IPS DF 4.7 (cell line): Measurements from ENCODE around the gene APBB2.

Source experiments
- DNase-seq: peaks from one replicate; pipeline ENCODE4 v3.0.0-alpha.2; 2013; ENCODE audit warnings: low spot score; ENCODE audit errors: extremely low read depth

The APBB2 gene

DNA sequence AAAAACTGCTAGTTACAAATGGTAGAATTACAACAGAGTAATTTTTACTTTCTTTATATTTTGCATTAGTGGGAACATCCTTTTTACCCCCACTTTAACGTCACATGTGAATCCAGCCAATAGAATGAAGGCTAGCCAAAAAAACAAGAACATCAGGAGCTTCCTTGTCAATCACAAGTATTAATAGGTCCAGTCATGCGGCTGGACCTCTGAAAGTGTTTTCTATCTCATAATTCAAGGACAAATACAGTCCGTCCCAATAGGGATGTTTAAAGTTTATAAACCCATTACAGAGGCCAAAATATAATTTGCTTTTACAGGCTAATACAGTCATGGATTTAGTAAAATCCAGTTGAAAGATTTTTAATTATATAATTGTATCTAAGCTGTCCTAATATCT, 110.7 kb downstream of the APBB2 start:
- no peak for DNase-seq

DNA sequence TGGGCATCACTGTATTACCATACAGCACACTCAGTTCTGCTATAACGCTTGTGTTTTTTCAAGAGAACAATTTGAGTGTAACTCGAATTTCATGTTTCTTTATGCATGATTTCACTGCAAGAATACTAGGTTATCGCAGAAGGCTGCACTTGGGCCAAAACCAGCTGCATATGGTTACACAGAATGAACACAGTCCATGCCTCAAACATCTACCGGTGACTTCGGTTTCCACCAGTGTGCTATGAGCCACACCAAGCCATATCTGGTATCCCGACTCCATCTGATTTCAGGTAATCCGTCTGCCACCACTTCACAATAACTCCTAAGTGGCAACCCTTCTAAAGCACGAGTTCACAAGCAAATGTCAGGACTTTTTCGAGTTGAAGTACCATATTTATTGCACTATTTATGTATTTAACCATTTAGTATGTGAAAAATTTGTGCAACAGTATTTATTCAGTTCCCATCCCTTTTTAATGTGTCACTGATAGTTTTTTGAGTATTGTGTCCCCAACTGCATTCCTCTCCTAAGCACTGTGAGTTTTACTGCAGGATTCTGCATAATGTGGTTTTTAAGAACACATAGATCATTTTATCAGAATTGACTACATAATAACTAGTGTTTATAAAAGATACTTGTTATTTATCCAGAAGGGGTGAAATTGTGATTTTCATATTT, 111.8 kb downstream of the APBB2 start:
- no peak for DNase-seq

DNA sequence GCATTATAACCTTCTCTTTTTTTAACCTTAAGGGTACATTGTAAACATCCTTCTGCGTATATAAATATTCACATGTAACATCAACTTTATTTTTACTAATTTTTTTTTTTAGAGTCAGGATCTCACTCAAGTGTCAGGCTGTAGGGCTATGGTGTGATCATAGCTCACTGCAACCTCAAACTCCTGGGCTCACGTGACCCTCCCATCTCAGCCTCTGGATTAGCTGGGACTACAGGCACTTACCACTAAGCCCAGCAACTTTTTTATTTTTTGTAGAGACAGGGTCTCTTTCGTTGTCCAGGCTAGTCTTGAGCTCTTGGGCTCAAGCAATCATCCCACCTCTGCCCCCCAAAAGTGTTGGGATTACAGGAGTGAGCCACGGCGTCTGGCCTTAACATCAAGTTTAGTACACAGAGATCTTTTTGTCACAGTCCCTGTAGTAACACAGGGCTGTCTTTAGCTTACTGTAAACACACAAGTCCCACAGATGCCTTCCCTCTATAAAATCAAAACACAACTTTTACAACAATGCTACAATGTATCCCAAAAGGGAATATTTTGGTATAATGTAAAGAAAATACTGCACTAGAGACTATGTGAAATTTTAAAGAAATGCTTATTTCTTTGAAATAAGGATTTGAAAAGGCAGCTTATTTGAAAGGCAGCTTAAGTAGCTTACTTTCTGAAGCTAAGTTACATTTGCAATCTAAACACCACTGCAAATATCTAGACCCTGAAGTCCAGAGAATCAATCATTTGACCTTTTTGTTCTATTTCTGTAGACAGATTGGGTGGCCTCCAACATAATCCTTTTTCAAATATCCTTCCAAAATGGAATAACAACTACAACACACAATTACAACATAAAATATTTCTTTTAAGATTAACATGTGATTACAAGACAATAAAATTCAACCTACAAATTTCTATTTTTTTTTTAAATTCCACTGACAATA, 116.0 kb downstream of the APBB2 start:
- DNase-seq = no peak

DNA sequence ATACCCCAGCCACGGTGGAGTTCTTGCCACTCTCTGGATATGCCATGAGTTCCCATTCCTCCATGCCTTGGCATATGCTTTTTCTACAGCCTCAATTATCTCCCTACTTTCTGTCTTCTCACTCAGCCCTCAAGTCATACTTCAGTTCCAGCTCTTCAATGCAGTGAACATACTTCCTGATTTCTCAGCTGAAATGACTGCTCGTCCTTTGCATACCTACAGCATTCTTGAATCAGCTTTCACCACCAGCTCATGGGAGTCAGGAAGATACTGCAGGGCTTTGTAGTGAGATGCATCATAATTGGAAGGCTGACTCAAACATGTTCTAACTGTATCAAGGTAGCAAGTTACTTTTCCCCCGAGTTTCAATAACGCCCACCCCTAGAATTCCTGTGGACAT, 118.4 kb downstream of the APBB2 start:
- DNase-seq = no peak

- no peak for DNase-seq
These were observed 119.0 kb downstream of the APBB2 start for GRCh38 chr4:41095192-41095872.

GRCh38 chr4:41092128-41092527, 122.2 kb downstream of the APBB2 start:
- DNase-seq = no peak

DNA sequence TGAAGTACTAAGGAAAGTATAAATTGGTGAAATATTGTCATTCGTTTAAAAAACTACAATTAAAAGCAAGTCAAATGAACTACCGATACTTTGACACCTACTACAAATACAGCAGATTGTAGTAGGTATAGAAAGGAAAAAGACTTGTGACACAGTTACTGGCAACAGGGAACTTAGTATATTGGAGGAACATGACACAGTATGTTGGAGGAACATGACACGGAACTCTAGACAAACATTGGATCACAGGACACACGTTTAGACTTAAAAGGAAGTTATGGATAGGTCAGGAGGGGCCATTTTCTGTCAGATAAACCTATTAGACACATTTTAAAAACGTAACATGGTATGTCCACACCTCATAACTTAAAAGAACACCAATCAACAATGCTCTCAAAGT, 132.5 kb downstream of the APBB2 start:
- no peak for DNase-seq

- no peak for DNase-seq
These were observed 133.4 kb downstream of the APBB2 start for GRCh38 chr4:41080976-41081375.

DNA sequence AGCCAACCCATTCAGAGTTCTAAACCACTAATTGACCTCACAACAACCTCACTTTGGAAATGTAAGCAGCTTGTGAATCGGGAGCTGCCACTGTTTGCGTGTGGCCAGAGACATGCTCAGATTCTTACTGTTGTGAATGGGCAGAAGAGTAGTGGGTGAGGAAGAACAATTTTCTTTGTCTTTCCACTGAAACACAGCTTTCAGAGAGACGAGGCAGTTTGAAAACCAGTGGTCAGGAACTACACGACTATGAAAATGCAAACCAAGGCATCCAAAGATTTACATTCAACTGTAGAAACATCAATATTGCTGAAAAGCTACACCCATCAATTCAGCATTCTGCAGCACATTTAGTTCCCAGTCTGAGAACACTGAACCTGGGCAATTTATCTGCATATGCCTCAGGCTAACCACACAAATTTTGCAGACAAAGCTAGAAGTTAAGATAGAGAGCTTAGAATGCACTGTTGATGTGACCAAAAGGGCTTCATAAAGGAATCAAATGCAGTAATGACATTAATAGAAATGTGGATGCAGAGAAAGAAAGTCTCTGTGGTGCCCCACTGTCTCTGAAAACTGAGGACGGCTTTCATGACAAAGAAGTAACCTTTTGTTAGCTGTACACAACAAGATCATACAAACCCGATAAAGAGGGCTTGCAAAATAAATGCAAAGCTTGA, 134.3 kb downstream of the APBB2 start:
- no peak for DNase-seq

DNA sequence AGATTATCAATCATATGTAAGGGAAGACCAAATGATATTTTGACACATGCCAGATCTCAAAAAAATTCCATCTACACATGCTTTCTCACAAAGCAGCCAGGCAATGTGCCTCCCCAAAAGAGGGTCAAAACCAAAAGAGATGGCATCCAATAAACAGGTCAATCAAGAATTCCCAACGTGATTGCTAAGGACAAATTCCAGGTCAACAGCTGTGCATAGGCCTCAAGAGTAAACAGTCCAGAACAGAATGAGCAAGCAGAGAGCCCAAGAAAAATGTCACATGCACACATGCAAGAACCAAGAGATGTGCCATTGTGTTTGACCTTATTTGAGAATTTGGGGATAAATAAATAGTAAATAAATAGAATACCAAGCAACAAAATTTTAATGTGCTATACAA, 136.7 kb downstream of the APBB2 start:
- no peak for DNase-seq

DNA sequence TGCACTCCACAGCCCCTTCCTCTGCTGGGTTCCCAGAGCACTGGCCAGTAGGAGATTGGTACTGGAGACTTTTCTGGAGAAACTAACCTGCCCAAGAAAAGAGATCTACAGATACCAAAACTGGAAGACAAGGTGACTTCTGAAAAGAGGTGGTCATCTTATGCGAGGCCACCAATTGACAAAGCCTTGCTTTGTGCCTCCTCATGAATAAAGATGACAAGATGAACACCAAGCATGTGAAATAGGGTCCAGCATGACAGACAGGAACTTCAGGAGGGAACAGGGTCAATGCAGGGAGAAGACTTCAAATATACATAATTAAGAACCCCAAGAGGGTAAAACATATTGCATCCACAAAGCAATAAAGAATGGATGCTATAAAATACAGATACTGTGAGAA, 137.9 kb downstream of the APBB2 start:
- DNase-seq = no peak

DNA sequence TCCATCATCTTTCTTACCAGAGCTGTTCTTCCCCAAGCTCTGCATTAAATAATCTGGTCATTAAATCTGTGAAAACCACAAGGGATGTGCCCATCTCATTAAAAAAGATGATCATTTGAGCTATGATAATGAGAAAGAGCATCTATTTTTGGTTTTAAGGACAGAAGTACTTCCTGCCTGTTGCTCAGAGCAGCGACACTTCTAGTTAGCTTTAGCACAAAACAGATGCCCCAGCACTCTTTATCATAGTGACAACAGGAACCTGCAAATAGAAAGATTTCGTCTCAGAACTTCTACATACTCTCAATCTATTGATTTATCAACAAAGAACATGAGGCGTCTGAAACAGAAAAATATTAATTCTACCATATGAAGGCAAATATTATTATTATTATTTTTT, 140.1 kb downstream of the APBB2 start:
- DNase-seq = no peak

DNA sequence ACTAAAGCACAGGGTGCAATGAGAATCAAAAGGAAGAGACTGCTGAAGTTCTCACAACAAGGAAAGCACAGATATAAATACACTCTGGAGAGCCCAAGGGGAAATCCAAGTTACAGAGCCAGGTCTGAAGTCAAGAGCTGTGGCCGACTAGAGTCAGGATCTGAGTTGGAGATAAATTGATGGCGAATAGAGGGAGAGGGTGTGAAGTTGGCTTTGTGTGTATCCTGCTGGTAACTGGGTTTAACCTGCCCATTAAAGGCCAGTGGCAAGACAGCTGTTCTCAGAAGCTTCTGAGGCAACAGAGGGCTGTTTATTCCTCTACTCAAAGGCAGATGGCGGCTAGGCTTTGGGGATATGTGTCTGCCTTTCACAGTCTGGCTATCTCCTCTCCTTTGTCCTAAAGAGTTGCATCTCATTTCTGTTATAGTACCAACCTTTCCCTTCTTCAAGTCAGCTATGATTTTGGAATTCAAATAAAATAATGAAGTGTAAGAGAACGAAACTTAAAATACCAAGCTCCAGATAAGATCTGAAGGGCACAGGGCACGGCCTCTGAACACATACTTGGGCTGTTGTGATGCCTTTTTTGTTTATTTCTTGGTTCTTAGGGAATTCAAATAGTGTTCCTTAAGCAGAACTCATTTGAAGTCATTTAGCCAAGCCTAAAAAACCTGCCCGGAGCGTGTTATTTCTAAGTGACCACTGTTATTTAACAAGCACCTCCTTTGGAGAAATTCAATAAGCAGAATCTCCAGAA, 142.1 kb downstream of the APBB2 start:
- DNase-seq = no peak

GRCh38 chr4:41070516-41071281, 143.6 kb downstream of the APBB2 start:
- DNase-seq = no peak

- peak; percentile 66 for DNase-seq
These were observed 144.5 kb downstream of the APBB2 start for GRCh38 chr4:41069838-41070237.

DNA sequence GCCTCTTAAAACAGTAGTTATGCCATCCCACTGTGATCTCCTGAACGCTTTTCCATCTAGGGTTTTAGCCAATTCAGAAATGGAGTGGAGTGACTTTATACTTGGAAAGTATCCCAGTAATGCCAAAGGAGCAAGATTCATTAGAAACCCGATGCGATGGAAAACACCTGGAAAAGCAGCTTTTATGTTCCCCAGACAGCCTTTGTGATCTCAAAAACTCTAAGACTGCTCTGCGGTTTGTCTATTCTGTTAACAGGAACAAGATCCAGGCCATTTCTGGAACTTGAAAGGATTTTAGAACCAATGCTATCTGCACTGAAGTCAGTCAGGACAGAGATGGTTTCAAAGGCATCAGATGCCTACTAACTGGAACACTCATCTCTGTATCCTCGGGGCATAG, 145.1 kb downstream of the APBB2 start:
- DNase-seq = no peak

- no peak for DNase-seq
These were observed 147.0 kb downstream of the APBB2 start for GRCh38 chr4:41067369-41067768.

DNA sequence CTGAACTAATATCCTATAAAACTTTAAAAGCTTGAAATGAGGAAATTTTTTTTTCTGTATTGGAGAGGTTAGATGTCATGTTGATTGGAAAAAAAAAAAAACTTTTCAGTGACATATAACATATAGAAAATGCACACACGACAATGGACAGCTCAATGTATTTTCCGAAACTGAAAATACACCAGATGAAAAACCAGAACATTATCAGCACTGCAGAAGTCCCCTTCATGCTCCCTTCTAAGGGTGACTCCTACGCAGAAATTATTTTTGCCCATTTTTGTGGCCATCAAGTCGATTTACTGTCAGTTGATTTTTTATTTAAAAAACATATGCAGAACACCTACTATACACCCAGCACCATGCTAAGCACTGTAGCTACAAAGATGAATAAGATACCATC, 148.3 kb downstream of the APBB2 start:
- no peak for DNase-seq

- DNase-seq = no peak
These were observed 148.8 kb downstream of the APBB2 start for GRCh38 chr4:41065434-41066006.

- no peak for DNase-seq
These were observed 149.4 kb downstream of the APBB2 start for GRCh38 chr4:41064953-41065352.
